Thyroid gland (tissue), 4 donors: Measurements from ENCODE around the gene SUPT16H.

Experiments
- POLR2A ChIP-seq, 2 donors: fragments of 450-650 bp; IDR thresholded peaks; one replicate each; pipeline ENCODE4 v1.6.1; 2017; ENCODE audit warnings: antibody characterized with exemption in 2 of 2, mild to moderate bottlenecking in 2 of 2, moderate library complexity in 1 of 2
- TF ChIP-seq, protein P1 (sequence below), 6 experiments: fragments of 200-600 bp in 3 of 6; fragments of 450-650 bp in 3 of 6; sonication (generic) in 3 of 6; IDR thresholded peaks; one replicate each; pipeline ENCODE4 v1.5.1; 2016 to 2019; ENCODE audit warnings: antibody characterized with exemption in 6 of 6, mild to moderate bottlenecking in 2 of 6, inconsistent platforms in 1 of 6, moderate library complexity in 1 of 6

DNA sequence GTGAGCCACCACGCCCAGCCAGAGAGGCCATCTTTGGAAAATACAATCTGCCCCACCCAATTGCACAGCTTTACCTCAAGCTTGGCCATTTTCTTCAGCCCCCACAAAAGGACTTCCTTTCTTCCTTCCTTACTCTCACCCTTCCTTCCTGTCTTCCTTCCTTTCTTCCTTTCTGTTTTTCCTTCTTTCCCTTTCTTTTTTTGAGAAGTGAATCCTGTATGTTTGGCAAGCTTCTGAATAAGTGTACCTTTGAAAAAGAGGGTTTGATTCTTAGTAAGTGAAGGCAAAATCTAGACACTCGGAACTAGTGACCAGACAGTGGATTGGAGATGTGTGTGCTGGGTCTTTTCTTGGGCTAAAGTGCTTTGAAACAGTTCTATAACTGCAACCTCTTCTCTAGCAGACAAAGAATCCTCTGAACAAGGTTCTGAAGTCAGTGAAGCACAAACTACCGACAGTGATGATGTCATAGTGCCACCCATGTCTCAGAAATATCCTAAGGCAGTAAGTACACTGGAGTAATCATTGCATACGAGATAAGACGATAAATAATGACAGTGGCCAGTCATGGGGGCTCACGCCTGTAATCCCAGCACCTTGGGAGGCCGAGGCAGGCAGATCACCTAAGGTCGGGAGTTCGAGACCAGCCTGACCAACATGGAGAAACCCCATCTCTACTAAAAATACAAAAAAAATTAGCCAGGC is 49.5 kb downstream of the SUPT16H start:
- TF ChIP-seq, protein P1, sequence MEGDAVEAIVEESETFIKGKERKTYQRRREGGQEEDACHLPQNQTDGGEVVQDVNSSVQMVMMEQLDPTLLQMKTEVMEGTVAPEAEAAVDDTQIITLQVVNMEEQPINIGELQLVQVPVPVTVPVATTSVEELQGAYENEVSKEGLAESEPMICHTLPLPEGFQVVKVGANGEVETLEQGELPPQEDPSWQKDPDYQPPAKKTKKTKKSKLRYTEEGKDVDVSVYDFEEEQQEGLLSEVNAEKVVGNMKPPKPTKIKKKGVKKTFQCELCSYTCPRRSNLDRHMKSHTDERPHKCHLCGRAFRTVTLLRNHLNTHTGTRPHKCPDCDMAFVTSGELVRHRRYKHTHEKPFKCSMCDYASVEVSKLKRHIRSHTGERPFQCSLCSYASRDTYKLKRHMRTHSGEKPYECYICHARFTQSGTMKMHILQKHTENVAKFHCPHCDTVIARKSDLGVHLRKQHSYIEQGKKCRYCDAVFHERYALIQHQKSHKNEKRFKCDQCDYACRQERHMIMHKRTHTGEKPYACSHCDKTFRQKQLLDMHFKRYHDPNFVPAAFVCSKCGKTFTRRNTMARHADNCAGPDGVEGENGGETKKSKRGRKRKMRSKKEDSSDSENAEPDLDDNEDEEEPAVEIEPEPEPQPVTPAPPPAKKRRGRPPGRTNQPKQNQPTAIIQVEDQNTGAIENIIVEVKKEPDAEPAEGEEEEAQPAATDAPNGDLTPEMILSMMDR (IDR thresholded peaks at IDR 0.05), result no peak
- no peak for TF ChIP-seq POLR2A (IDR thresholded peaks at IDR 0.05)
